Adrenal gland (tissue), 12 donors: ENCODE data around the gene ALG2. TPM values are rescaled to one million over a fixed set of nuclear protein-coding genes. Genes with fewer than 3 reads are reported as not detected.

ENCODE experiments used
- DNase-seq, 7 donors: peaks; one replicate each; pipeline ENCODE4 v3.0.0-alpha.2; 2019 to 2020
- H3K27ac ChIP-seq, 5 donors: fragments of 200-600 bp; sonication (generic) in 4 of 5; 1 replicate in 3 of 5; 2 replicates in 2 of 5; pipeline versions ENCODE4 v1.5.1 to v1.8.0; 2016 to 2020; ENCODE audit warnings: mild to moderate bottlenecking in 1 of 5
- H3K27me3 ChIP-seq: fragments of 200-600 bp; 2 replicates; pipeline ENCODE4 v1.8.0; 2021
- H3K36me3 ChIP-seq, 2 donors: fragments of 200-600 bp; replicated peaks in 1 of 2; 1 replicate in 1 of 2; 2 replicates in 1 of 2; pipeline versions ENCODE4 v1.5.1 to v1.8.0; 2018 to 2022
- H3K4me1 ChIP-seq, 2 donors: fragments of 200-600 bp; replicated peaks in 1 of 2; 1 replicate in 1 of 2; 2 replicates in 1 of 2; pipeline versions ENCODE4 v1.5.1 to v1.8.0; 2018 to 2021
- H3K4me3 ChIP-seq, 4 donors: fragments of 200-600 bp; sonication (generic) in 3 of 4; one replicate each; pipeline ENCODE4 v1.5.1; 2016 to 2018
- H3K9me3 ChIP-seq, 3 donors: fragments of 200-600 bp; sonication (generic) in 1 of 3; replicated peaks in 1 of 3; 1 replicate in 2 of 3; 2 replicates in 1 of 3; pipeline versions ENCODE4 v1.5.1 to v1.8.0; 2016 to 2021
- CTCF ChIP-seq, 6 experiments: fragments of 450-650 bp in 4 of 6; fragments of 200-600 bp in 2 of 6; sonication (generic) in 1 of 6; IDR thresholded peaks; 1 replicate in 5 of 6; 2 replicates in 1 of 6; pipeline versions ENCODE4 v1.5.1 to v1.8.0; 2016 to 2021; ENCODE audit warnings: antibody characterized with exemption in 6 of 6, mild to moderate bottlenecking in 2 of 6, moderate library complexity in 1 of 6
- POLR2A ChIP-seq, 2 donors: fragments of 450-650 bp; IDR thresholded peaks; one replicate each; pipeline ENCODE4 v1.6.1; 2017; ENCODE audit warnings: antibody characterized with exemption in 2 of 2, mild to moderate bottlenecking in 2 of 2, moderate library complexity in 1 of 2
- WGBS, 4 donors: extraction: QIAGEN DNeasy Blood & Tissue Kit in 2 of 4; methylation state at CpG; one replicate each; pipeline versions ENCODE4 v1.1.5 to v1.1.7; 2013 to 2017; 5-methylcytosine and 5-hydroxymethylcytosine counted together
- intact Hi-C, 2 donors: fragments of 100-400 bp; cut with DNase I; formaldehyde crosslinking; loops; one replicate each; pipeline versions ENCODE4 v1.14.1 to v1.15.0; 2022 to 2023
- polyA plus RNA-seq, 3 donors: library from polyadenylated mRNA; stranded (reverse); fragments of 200-250 nt in 2 of 3; fragments of 350-450 nt in 1 of 3; fragmentation: Illumina TruSeq in 1 of 3; extraction: RNeasy Lipid Tissue Mini Kit (QIAGEN cat#74804) in 1 of 3; gene quantifications; one replicate each; pipeline ENCODE4 v1.2.3, GENCODE V29; 2013 to 2014
- total RNA-seq, 9 donors: library from RNA; depleted of rRNA in 4 of 9; stranded (reverse); fragments of >200 nt in 4 of 9; fragments of 120-200 nt in 1 of 9; fragmentation: NEBNext Ultra II Directional in 1 of 9; extraction: Animal tissue kit (Norgen Biotek cat#: 25700) in 1 of 9; gene quantifications; one replicate each; pipeline versions ENCODE4 v1.1.0 to v1.2.4, GENCODE V29; 2013 to 2023
- donor health status: healthy with polysubstance abuse.
- donor health status: Bipolar disorder and iron deficiency.
- donor health status: DM: yes; HTN: yes; CAD: no.
- donor health status: DM: no; HTN: no; CAD: no.
- donor health status: DM: no; HTN: no; CAD: no.
- donor health status: DM: yes; HTN: yes; CAD: no.

ALG2 gene
- total and polyA plus RNA-seq, 12 donors, result 19.2 to 144 (median 60.8) TPM

DNA sequence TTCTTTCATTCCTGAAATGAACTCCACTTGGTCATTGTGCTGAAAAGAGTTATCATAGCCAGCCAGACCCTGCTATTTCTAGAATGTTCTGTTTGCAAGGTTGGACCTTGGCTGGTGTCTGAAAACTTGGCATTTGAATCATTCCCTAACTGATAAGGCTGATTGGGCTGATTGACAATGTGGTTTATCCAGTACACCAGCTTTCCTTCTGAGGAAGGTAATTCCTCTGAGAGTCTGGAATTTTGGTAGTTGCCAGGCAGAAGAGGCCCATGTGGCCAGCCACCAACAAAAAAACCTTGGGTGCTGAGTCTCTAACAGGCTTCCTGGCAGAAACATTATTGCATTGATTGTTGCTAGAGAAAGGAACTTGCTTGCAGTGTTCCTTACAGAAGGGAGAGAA is 15.6 kb upstream of the ALG2 start:
- intact Hi-C loops, result no loop called here
- Histone ChIP-seq H3K36me3 (no peaks in the 10 kb centered on the region), H3K9me3 (no peaks in the 10 kb centered on the region), H3K27me3 (no peaks in the 10 kb centered on the region), H3K4me3 (no peak overlapping the region), H3K4me1 (peaks cover 0 to 7% of the 10 kb centered on the region in 2 donors), H3K27ac (no peak overlapping the region)
- DNase-seq, result no peak
- TF ChIP-seq CTCF (IDR thresholded peaks at IDR 0.05) (no peak), POLR2A (IDR thresholded peaks at IDR 0.05) (no peak)

GRCh38 chr9:99235926-99236634 is 14.3 kb upstream of the ALG2 start:
- 77 to 89% (median 80%) methylated on average over 7 of the region's 7 CpGs for WGBS, 4 donors

GRCh38 chr9:99235069-99235468 is 13.3 kb upstream of the ALG2 start:
- H3K27me3 ChIP-seq, result no peaks in the 10 kb centered on the region
- intact Hi-C loops, result no loop called here
- no peaks in the 10 kb centered on the region for H3K4me1 ChIP-seq
- H3K9me3 ChIP-seq, result no peaks in the 10 kb centered on the region
- peaks cover 0 to 20% of the 10 kb centered on the region in 2 donors for H3K36me3 ChIP-seq
- TF ChIP-seq POLR2A (IDR thresholded peaks at IDR 0.05) (no peak), CTCF (IDR thresholded peaks at IDR 0.05) (no peak)
- DNase-seq, result no peak
- H3K27ac ChIP-seq, result no peak overlapping the region
- H3K4me3 ChIP-seq, result no peak overlapping the region

More at GRCh38 chr9:99235926-99236634, 14.3 kb upstream of the ALG2 start:
- Histone ChIP-seq H3K27me3 (no peaks in the 10 kb centered on the region), H3K4me3 (no peak overlapping the region), H3K9me3 (no peaks in the 10 kb centered on the region), H3K4me1 (peaks cover 0 to 1% of the 10 kb centered on the region in 2 donors), H3K27ac (no peak overlapping the region), H3K36me3 (peaks cover 0 to 10% of the 10 kb centered on the region in 2 donors)
- intact Hi-C loops, result no loop called here
- no peak for DNase-seq
- TF ChIP-seq CTCF (IDR thresholded peaks at IDR 0.05) (no peak), POLR2A (IDR thresholded peaks at IDR 0.05) (no peak)

DNA sequence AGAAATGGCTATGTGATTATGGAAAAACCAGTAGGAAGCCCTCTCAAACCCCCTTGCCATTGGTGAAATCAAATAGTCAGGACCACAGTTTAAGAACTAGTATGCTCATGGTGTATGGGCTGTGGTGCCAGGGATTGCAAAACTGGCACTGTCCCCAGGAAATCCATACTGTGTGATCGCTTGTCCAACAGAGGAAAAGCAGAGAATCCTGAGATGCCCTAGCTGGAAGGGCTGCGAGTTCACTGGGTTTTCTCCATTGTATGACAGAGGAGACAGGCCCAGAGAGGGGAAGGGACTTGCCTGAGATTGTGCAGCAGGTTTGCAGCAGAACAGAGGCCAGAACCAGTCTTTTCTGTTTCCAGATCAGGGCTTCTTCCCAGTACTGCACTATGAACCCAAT is 12.9 kb upstream of the ALG2 start:
- TF ChIP-seq POLR2A (IDR thresholded peaks at IDR 0.05), result no peak
- no peak for TF ChIP-seq CTCF (IDR thresholded peaks at IDR 0.05)
- DNase-seq, result no peak
- no peak overlapping the region for H3K4me3 ChIP-seq
- H3K4me1 ChIP-seq, result no peaks in the 10 kb centered on the region
- no peaks in the 10 kb centered on the region for H3K9me3 ChIP-seq
- intact Hi-C loops, result no loop called here
- H3K27me3 ChIP-seq, result no peaks in the 10 kb centered on the region
- H3K27ac ChIP-seq, result no peak overlapping the region
- H3K36me3 ChIP-seq, result peaks cover 0 to 25% of the 10 kb centered on the region in 2 donors
- 84 to 100% (median 97%) methylated on average over 2 of the region's 2 CpGs for WGBS, 4 donors
